K562 (cell line): ENCODE results near the gene RNF187. TPM values are rescaled to one million over a fixed set of nuclear protein-coding genes. Genes with fewer than 3 reads are reported as not detected.

Source experiments
- ARID4B ChIP-seq: sonication (generic); formaldehyde crosslinking; IDR thresholded peaks from 2 replicates; pipeline ENCODE4 v1.8.0; 2022; ENCODE audit warnings: mild to moderate bottlenecking, missing genetic modification reagents
- CXXC5 ChIP-seq: fragments of 250-450 bp; sonication (Bioruptor Pico); IDR thresholded peaks from 2 replicates; pipeline ENCODE4 v1.8.0; 2022; ENCODE audit warnings: inconsistent platforms, mild to moderate bottlenecking, moderate library complexity
- DNMT1 ChIP-seq: fragments of 450-650 bp; IDR thresholded peaks from 2 replicates; pipeline ENCODE4 v1.6.1; 2016; ENCODE audit warnings: antibody characterized with exemption, mild to moderate bottlenecking
- FOXP4 ChIP-seq: sonication (generic); formaldehyde crosslinking; IDR thresholded peaks from 2 replicates; pipeline ENCODE4 v1.8.0; 2022; ENCODE audit warnings: mild to moderate bottlenecking, missing genetic modification reagents, borderline replicate concordance
- MTA1 ChIP-seq: fragments of 450-650 bp; IDR thresholded peaks from 2 replicates; pipeline ENCODE4 v1.6.1; 2017; ENCODE audit warnings: borderline replicate concordance
- MYC ChIP-seq, 2 experiments: fragments of 250-450 bp in 1 of 2; sonication (Bioruptor Pico) in 1 of 2; IDR thresholded peaks; 2 replicates each; pipeline versions ENCODE4 v1.5.1 to v1.6.1; 2012 to 2021; ENCODE audit warnings: low read depth in 2 of 2, borderline replicate concordance in 1 of 2, improper control_type of control experiment in 1 of 2, low read length in 1 of 2, mild to moderate bottlenecking in 1 of 2, moderate library complexity in 1 of 2
- NFE2L1 ChIP-seq: fragments of 450-650 bp; IDR thresholded peaks from 2 replicates; pipeline ENCODE4 v1.6.1; 2016; ENCODE audit warnings: missing genetic modification characterization, low read depth, mild to moderate bottlenecking, missing compliant biosample characterization, moderate library complexity, borderline replicate concordance
- NFRKB ChIP-seq: fragments of 450-650 bp; IDR thresholded peaks from 2 replicates; pipeline ENCODE4 v1.6.1; 2016; ENCODE audit warnings: low read depth
- PRDM10 ChIP-seq: fragments of 450-650 bp; IDR thresholded peaks from 2 replicates; pipeline ENCODE4 v1.6.1; 2018; ENCODE audit not compliant: partially characterized antibody
- THRA ChIP-seq: fragments of 450-650 bp; IDR thresholded peaks from 2 replicates; pipeline ENCODE4 v1.6.1; 2017; ENCODE audit warnings: mild to moderate bottlenecking, moderate library complexity
- ZNF311 ChIP-seq: fragments of 250-450 bp; sonication (Bioruptor Pico); IDR thresholded peaks from 2 replicates; pipeline ENCODE4 v1.4.0; 2020; ENCODE audit warnings: mild to moderate bottlenecking, moderate library complexity
- ZNF384 ChIP-seq: IDR thresholded peaks from 2 replicates; pipeline ENCODE4 v1.6.1; 2012; ENCODE audit warnings: low read depth, low read length, improper control_type of control experiment
- ZNF551 ChIP-seq: fragments of 250-450 bp; sonication (Bioruptor Pico); IDR thresholded peaks from 2 replicates; pipeline ENCODE4 v1.5.0; 2021; ENCODE audit warnings: mild to moderate bottlenecking, moderate library complexity
- ZNF561 ChIP-seq: fragments of 450-650 bp; formaldehyde crosslinking; conservative IDR thresholded peaks from 2 replicates; pipeline ENCODE4 v1.4.0; 2020; ENCODE audit warnings: mild to moderate bottlenecking, moderate library complexity
- ZNF668 ChIP-seq: fragments of 250-450 bp; sonication (Bioruptor Pico); IDR thresholded peaks from 2 replicates; pipeline ENCODE4 v1.8.0; 2022; ENCODE audit warnings: mild to moderate bottlenecking, inconsistent platforms
- polyA plus RNA-seq, 8 experiments: library from polyadenylated mRNA; depleted of rRNA in 4 of 8; stranded (reverse) in 5 of 8; unstranded in 3 of 8; fragments of >200 nt; fragmentation: Nextera tagmentation in 2 of 8; fragmentation: Illumina TruSeq in 1 of 8; extraction: Ambion mirVana in 2 of 8; extraction: Trizol in 1 of 8; gene quantifications; 2 replicates each; pipeline versions ENCODE4 v1.2.1 to v1.2.3, GENCODE V29; 2011 to 2014; ENCODE audit warnings: inconsistent platforms in 1 of 8, missing spikeins in 1 of 8
- total RNA-seq, 7 experiments: library from RNA; depleted of rRNA in 6 of 7; stranded (reverse); fragments of >200 nt in 6 of 7; fragmentation: Illumina TruSeq in 2 of 7; extraction: Trizol in 2 of 7; gene quantifications; 2 replicates each; pipeline versions ENCODE4 v1.2.1 to v1.2.3, GENCODE V29; 2011 to 2021; ENCODE audit warnings: low replicate concordance in 1 of 7

The RNF187 gene
- total and polyA plus RNA-seq, 9 of the 15 experiments (the other 6 are each of a cell fraction or from before 2014, with no cell fraction given): 2.3 to 119 (median 41.9) TPM

GRCh38 chr1:228457396-228458176 lies 29.6 kb upstream of the RNF187 start (continued):
- TF ChIP-seq THRA: no peak
- peak; percentile 36 for TF ChIP-seq PRDM10
- peak; percentile 96 for TF ChIP-seq ARID4B (CRISPR knock-in tag)
- TF ChIP-seq DNMT1: no peak; the same call in 1 of the 2 replicates
- TF ChIP-seq FOXP4 (CRISPR knock-in tag): peak; percentile 98
- peak; percentile 13; the same call in 1 of the 2 replicates for TF ChIP-seq ZNF668 (CRISPR knock-in tag)
- no peak for TF ChIP-seq NFE2L1 (tag)
- TF ChIP-seq ZNF311 (CRISPR knock-in tag): no peak
- TF ChIP-seq CXXC5 (CRISPR knock-in tag): peak; percentile 97
- TF ChIP-seq ZNF384: peak; percentile 11; the same call in 1 of the 2 replicates
- no peak for TF ChIP-seq ZNF561 (CRISPR knock-in tag)
- TF ChIP-seq MTA1: peak; percentile 94
- TF ChIP-seq ZNF551 (CRISPR knock-in tag): no peak
- peak; percentile 91 for TF ChIP-seq NFRKB
- peak; percentile 94 for TF ChIP-seq MYC (IDR thresholded peaks at IDR 0.05; ENCODE audit: low read depth, low read length)
- TF ChIP-seq MYC (CRISPR knock-in tag; IDR thresholded peaks at IDR 0.05; ENCODE audit: borderline replicate concordance, low read depth): peak; percentile 97; the same call in 1 of the 2 replicates
